Mammary epithelial cell (primary cell): ENCODE measurements around the gene NRG3.

Experiments
- EZH2 ChIP-seq: IDR thresholded peaks from 2 replicates; pipeline ENCODE4 v1.6.1; 2012; ENCODE audit warnings: low read length, inconsistent platforms, borderline replicate concordance
- TF ChIP-seq, protein P1 (sequence below), 2 donors: IDR thresholded peaks in 1 of 2; conservative IDR thresholded peaks in 1 of 2; 2 replicates each; pipeline ENCODE4 v1.5.1; 2011 to 2012; ENCODE audit warnings: inconsistent platforms in 2 of 2, low read length in 2 of 2, mild to moderate bottlenecking in 2 of 2, control low read depth in 1 of 2, low read depth in 1 of 2; ENCODE audit not compliant: insufficient read depth in 1 of 2; ENCODE audit errors: extremely low read depth in 1 of 2

DNA sequence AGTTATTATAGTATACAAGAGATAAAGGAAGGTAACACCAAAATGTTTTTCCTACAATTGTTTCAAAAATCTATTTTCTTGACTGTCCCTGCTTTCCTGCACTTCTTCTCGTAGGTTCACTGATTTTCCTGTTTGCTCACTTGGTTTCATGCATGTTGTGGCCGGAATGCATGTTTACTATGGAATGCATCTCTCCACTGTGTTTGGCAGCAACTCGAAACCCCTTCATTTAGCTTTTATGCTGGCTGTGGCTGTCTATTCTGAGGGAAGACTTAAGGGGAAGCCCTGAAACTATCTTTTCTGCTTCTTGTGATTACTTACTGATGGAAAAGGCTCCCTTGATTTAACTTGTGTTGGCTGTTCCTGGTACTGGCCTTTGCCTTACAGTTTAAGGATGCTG, 120.3 kb downstream of the NRG3 start:
- TF ChIP-seq, protein P1, sequence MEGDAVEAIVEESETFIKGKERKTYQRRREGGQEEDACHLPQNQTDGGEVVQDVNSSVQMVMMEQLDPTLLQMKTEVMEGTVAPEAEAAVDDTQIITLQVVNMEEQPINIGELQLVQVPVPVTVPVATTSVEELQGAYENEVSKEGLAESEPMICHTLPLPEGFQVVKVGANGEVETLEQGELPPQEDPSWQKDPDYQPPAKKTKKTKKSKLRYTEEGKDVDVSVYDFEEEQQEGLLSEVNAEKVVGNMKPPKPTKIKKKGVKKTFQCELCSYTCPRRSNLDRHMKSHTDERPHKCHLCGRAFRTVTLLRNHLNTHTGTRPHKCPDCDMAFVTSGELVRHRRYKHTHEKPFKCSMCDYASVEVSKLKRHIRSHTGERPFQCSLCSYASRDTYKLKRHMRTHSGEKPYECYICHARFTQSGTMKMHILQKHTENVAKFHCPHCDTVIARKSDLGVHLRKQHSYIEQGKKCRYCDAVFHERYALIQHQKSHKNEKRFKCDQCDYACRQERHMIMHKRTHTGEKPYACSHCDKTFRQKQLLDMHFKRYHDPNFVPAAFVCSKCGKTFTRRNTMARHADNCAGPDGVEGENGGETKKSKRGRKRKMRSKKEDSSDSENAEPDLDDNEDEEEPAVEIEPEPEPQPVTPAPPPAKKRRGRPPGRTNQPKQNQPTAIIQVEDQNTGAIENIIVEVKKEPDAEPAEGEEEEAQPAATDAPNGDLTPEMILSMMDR (conservative IDR thresholded peaks at IDR 0.05 in 1 of 2, IDR thresholded peaks at IDR 0.05 in 1 of 2; ENCODE audit: extremely low read depth in 1 of 2, insufficient read depth in 1 of 2, low read depth in 1 of 2, low read length in 2 of 2) = no peak
- TF ChIP-seq EZH2 = no peak
